ENCODE results near the gene DIS3L2. TPM values are rescaled to one million over a fixed set of nuclear protein-coding genes. Genes with fewer than 3 reads are reported as not detected.

The DIS3L2 gene
- total RNA-seq, 2 donors from 2014 or later = 22.6 to 32.3 TPM

DNA sequence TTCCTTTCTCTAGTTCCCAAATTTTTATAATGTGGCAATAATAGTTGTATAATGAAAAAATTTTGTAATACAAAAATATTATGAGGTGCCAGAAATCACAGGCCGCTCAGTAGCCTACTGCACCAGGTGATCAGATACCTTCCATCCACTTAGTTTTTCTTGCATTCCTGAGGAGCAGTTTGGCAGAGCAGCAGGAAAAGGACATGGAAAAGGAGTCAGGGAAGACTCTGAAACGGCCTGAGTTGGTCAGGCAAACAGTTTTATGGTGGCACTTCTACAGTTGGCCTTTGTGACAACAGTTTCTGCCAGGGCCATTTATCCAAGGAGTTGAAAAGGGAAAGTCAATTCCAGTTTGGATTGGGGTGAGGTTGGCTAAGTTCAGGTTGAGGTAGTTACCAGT lies 251.7 kb downstream of the DIS3L2 start:
- DNase-seq = no peak
- Histone ChIP-seq H3K4me3 (no peak overlapping the region), H3K36me3 (no peaks in the 10 kb centered on the region), H3K27ac (no peak overlapping the region), H3K9ac (ENCODE audit: low read depth in 2 of 2, low read length in 2 of 2) (no peak overlapping the region), H3K9me3 (no peaks in the 10 kb centered on the region), H3K4me1 (no peaks in the 10 kb centered on the region), H3K27me3 (no peaks in the 10 kb centered on the region)
- intact Hi-C loops (cut with DNase I) = no loop called here
- TF ChIP-seq, protein P1, sequence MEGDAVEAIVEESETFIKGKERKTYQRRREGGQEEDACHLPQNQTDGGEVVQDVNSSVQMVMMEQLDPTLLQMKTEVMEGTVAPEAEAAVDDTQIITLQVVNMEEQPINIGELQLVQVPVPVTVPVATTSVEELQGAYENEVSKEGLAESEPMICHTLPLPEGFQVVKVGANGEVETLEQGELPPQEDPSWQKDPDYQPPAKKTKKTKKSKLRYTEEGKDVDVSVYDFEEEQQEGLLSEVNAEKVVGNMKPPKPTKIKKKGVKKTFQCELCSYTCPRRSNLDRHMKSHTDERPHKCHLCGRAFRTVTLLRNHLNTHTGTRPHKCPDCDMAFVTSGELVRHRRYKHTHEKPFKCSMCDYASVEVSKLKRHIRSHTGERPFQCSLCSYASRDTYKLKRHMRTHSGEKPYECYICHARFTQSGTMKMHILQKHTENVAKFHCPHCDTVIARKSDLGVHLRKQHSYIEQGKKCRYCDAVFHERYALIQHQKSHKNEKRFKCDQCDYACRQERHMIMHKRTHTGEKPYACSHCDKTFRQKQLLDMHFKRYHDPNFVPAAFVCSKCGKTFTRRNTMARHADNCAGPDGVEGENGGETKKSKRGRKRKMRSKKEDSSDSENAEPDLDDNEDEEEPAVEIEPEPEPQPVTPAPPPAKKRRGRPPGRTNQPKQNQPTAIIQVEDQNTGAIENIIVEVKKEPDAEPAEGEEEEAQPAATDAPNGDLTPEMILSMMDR (IDR thresholded peaks at IDR 0.05) = no peak

DNA sequence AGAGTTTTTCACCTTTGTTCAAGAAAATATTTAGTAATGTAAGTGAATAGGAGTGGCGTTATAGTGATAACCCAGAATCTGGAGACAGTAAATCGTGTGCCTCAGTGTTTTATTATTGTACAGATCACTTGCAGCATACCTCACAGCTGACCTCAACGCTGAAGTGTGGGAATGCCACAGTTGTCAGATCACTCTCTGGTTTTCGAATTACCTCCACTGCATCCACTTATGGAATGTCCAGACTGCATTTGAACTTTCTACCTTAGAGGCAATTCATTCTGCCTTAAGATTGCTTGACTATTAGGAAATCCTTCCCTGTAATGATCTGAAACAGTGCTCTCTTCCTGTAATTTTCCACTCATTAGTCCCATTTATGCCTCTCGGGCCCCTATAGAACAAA lies 252.5 kb downstream of the DIS3L2 start:
- H3K36me3 ChIP-seq = no peaks in the 10 kb centered on the region
- DNase-seq = no peak
- TF ChIP-seq, protein P1 (IDR thresholded peaks at IDR 0.05) = no peak
- no peak overlapping the region for H3K9ac ChIP-seq (ENCODE audit: low read depth in 2 of 2, low read length in 2 of 2)
- no peak overlapping the region for H3K4me3 ChIP-seq
- intact Hi-C loops (cut with DNase I) = no loop called here
- no peaks in the 10 kb centered on the region for H3K4me1 ChIP-seq
- no peaks in the 10 kb centered on the region for H3K27me3 ChIP-seq
- H3K9me3 ChIP-seq = no peaks in the 10 kb centered on the region
- no peak overlapping the region for H3K27ac ChIP-seq

DNA sequence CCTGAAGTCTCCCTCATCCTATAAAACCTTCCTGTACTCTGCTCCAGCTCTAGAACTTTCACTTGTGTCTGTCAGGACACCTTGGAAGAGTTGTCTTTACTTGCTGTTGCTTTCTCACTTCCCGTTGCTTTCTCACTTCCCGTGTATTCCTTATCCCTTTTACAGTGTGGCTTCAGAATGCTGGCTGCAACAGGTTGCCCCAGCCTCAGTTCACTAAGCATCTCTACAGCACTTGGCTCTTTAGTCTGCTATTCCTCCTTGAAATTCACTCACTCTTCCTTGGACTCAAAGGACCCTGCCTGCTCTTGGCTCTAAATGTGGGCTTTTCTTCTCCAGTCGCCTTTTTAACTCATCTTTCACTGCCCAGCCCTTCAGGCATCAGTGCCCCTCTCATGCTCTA lies 254.5 kb downstream of the DIS3L2 start:
- TF ChIP-seq, protein P1 (IDR thresholded peaks at IDR 0.05) = no peak
- no peak overlapping the region for H3K4me3 ChIP-seq
- no peaks in the 10 kb centered on the region for H3K36me3 ChIP-seq
- H3K4me1 ChIP-seq = no peaks in the 10 kb centered on the region
- no peak overlapping the region for H3K9ac ChIP-seq (ENCODE audit: low read depth in 2 of 2, low read length in 2 of 2)
- no peaks in the 10 kb centered on the region for H3K9me3 ChIP-seq
- H3K27ac ChIP-seq = no peak overlapping the region
- intact Hi-C loops (cut with DNase I) = no loop called here
- DNase-seq = no peak
- no peaks in the 10 kb centered on the region for H3K27me3 ChIP-seq

DNA sequence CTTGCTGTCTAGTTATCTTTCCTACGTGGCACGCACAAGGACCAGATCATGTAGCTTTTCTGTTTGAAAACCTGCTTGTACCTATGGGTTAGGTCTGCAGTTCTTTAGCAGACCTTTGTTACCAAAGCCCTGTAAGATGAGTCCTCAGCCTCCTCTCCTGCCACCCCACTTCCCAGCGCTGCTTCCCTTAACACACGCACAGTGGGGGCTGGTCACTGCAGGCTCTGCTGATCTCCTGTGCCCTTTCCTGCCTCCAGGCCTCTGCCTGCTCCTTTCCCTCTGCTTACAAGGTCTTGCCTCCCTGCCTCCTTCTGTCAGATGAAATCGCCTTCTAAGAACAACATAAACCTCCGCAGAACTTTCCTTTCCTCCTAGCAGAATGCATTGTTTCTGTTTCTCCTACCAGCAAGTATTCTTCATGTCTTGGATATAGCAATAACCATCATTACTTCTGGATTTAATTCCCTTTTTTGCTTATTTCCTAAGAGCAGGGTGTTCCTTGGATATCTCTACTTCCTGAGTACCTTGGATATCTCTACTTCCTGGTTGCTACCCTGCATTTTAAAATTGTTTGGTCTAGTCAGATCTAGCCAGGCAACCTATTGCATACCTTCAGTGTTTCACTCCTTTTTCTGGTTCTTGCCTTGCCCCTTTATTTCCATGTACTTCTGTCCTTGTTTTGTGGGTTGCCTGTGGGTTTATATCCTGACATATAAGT lies 257.4 kb downstream of the DIS3L2 start:
- DNase-seq = no peak
- intact Hi-C loops (cut with DNase I) = no loop called here

DNA sequence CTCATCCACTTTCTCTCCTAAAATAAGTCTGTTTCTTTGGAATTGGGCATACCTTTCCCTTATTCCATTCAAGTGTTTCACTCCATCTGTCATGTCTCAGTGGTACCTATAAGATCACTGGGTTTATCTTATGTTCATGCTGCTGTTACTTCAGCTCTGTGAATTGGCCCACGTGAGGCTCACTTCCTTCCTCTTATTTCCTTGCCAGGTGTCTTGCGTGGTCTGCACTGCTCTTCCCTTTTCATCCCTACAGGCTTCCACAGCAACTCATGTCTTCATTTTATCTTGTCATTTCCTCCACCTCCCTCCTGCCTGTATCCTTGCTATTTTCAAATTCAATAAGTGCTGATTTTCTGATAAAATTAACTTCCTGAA lies 258.0 kb downstream of the DIS3L2 start:
- Histone ChIP-seq H3K27me3 (no peaks in the 10 kb centered on the region), H3K27ac (no peak overlapping the region), H3K4me3 (no peak overlapping the region), H3K4me1 (no peaks in the 10 kb centered on the region), H3K9ac (ENCODE audit: low read depth in 2 of 2, low read length in 2 of 2) (no peak overlapping the region), H3K9me3 (no peaks in the 10 kb centered on the region), H3K36me3 (no peaks in the 10 kb centered on the region)
- DNase-seq = no peak
- TF ChIP-seq, protein P1 (IDR thresholded peaks at IDR 0.05) = no peak
- intact Hi-C loops (cut with DNase I) = no loop called here

More for the DNA sequence above, 257.4 kb downstream of the DIS3L2 start:
- TF ChIP-seq, protein P1 (IDR thresholded peaks at IDR 0.05) = no peak
- no peaks in the 10 kb centered on the region for H3K27me3 ChIP-seq
- H3K27ac ChIP-seq = no peak overlapping the region
- H3K9me3 ChIP-seq = no peaks in the 10 kb centered on the region
- no peak overlapping the region for H3K4me3 ChIP-seq
- no peaks in the 10 kb centered on the region for H3K4me1 ChIP-seq
- H3K9ac ChIP-seq (ENCODE audit: low read depth in 2 of 2, low read length in 2 of 2) = no peak overlapping the region
- no peaks in the 10 kb centered on the region for H3K36me3 ChIP-seq
